Common myeloid progenitor, CD34-positive (primary cell): ENCODE data around the gene FGD4.

Experiments used
- CTCF ChIA-PET: fragments of 350-600 bp; sonication (Branson Sonifier 250); formaldehyde crosslinking; loops from one replicate; lab custom pipeline; 2021; ENCODE audit warnings: antibody characterized with exemption; lab: Charles Lee
- POLR2A ChIA-PET: fragments of 350-600 bp; sonication (Branson Sonifier 250); formaldehyde crosslinking; loops from one replicate; lab custom pipeline; 2021; ENCODE audit warnings: antibody characterized with exemption; lab: Charles Lee
- DNase-seq, 3 donors: peaks; one replicate each; pipeline versions ENCODE4 v3.0.0 to v3.0.0-alpha.2; 2013
- H3K27ac ChIP-seq, 2 experiments: 1 replicate in 1 of 2; 2 replicates in 1 of 2; pipeline ENCODE4 v1.7.0; 2013; ENCODE audit warnings: inconsistent platforms in 2 of 2, low read length in 2 of 2, mild to moderate bottlenecking in 2 of 2, low read depth in 1 of 2, moderate library complexity in 1 of 2; ENCODE audit not compliant: severe bottlenecking in 2 of 2, insufficient read depth in 1 of 2, poor library complexity in 1 of 2
- H3K27me3 ChIP-seq, 5 experiments: replicated peaks in 2 of 5; 1 replicate in 3 of 5; 2 replicates in 2 of 5; pipeline versions ENCODE4 v1.6.1 to v1.7.0; 2013; ENCODE audit warnings: low read length in 4 of 5, mild to moderate bottlenecking in 2 of 5, moderate library complexity in 2 of 5, inconsistent platforms in 1 of 5; ENCODE audit not compliant: insufficient read depth in 5 of 5, control insufficient read depth in 4 of 5
- H3K36me3 ChIP-seq, 4 experiments: 1 replicate in 2 of 4; 2 replicates in 2 of 4; pipeline versions ENCODE4 v1.6.1 to v1.7.0; 2013; ENCODE audit warnings: low read length in 3 of 4, control low read depth in 1 of 4, mild to moderate bottlenecking in 1 of 4; ENCODE audit not compliant: control insufficient read depth in 4 of 4, insufficient read depth in 4 of 4
- H3K4me1 ChIP-seq, 4 experiments: 1 replicate in 3 of 4; 2 replicates in 1 of 4; pipeline versions ENCODE4 v1.6.1 to v1.7.1; 2013; ENCODE audit warnings: low read length in 3 of 4, mild to moderate bottlenecking in 3 of 4, control low read depth in 1 of 4, inconsistent platforms in 1 of 4, moderate library complexity in 1 of 4; ENCODE audit not compliant: control insufficient read depth in 4 of 4, insufficient read depth in 4 of 4; ENCODE audit errors: control extremely low read depth in 1 of 4
- H3K4me3 ChIP-seq, 7 experiments: 1 replicate in 4 of 7; 2 replicates in 3 of 7; pipeline versions ENCODE4 v1.5.1 to v1.7.0; 2013; ENCODE audit warnings: mild to moderate bottlenecking in 7 of 7, low read length in 6 of 7, moderate library complexity in 6 of 7, inconsistent platforms in 2 of 7, low read depth in 2 of 7, control low read depth in 1 of 7; ENCODE audit not compliant: insufficient read depth in 4 of 7, control insufficient read depth in 1 of 7; ENCODE audit errors: extremely low read depth in 1 of 7
- H3K9me3 ChIP-seq, 5 experiments: 1 replicate in 4 of 5; 2 replicates in 1 of 5; pipeline versions ENCODE4 v1.6.1 to v1.7.1; 2013; ENCODE audit warnings: low read length in 4 of 5, mild to moderate bottlenecking in 2 of 5, inconsistent platforms in 1 of 5, low read depth in 1 of 5, moderate library complexity in 1 of 5; ENCODE audit not compliant: control insufficient read depth in 4 of 5, insufficient read depth in 2 of 5; ENCODE audit errors: control extremely low read depth in 1 of 5
- WGBS: methylation state at CpG from one replicate; pipeline ENCODE4 v1.1.5; 2013; ENCODE audit not compliant: insufficient coverage; 5-methylcytosine and 5-hydroxymethylcytosine counted together

Gene FGD4

DNA sequence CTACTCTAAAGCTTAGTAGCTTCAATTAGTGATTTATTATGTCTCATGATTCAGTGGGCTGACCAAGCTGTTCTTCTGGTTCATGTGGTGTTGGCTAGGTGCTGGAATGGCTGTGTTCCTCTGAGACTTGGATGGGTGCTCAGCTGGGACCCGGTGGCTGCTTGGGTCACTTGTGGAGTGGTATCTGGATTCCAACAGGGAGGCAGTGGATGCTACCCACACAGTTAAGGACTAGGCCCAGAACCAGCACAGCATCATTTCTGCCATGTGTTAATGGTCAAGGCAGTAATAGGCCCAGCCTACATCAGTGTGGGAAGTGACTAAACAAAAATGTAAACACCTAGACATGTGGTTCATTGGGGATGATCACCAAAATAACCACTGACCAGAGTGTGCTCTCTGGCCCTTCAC lies 72.2 kb downstream of the FGD4 start:
- DNase-seq: no peak
- 90% methylated on average over 1 of the region's 1 CpG for WGBS
- H3K27me3 ChIP-seq: no peaks in the 10 kb centered on the region
- no peak overlapping the region for H3K27ac ChIP-seq
- ChIA-PET CTCF (no interaction called here), POLR2A (no interaction called here)
- H3K9me3 ChIP-seq: no peaks in the 10 kb centered on the region
- no peak overlapping the region for H3K4me3 ChIP-seq
- H3K4me1 ChIP-seq: peaks cover 7 to 31% (median 17%) of the 10 kb centered on the region in 4 experiments
- H3K36me3 ChIP-seq: no peaks in the 10 kb centered on the region

DNA sequence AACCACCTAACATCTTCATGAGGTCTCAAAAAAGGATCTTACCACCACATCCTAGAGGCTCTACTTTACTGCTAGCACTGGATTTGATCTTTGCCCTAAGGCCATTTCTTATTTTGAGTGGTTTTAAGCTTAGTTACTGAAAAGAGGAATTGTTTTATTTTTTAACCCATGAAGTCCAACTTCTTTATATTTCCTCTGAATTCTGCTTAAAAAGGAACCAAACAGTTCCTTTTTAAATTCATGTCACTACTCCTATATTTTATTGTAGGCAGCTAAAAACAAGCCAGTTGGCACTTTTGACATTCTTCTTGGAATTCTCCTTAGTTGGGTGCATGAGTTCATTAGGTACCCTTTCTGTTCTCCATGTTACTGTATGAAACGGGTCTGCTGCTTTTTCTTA lies 76.4 kb downstream of the FGD4 start:
- DNase-seq: peak in 1 of 3 donors; percentile 20
- Histone ChIP-seq H3K27me3 (no peaks in the 10 kb centered on the region), H3K27ac (no peak overlapping the region), H3K36me3 (no peaks in the 10 kb centered on the region), H3K4me1 (peaks cover 3 to 25% (median 11%) of the 10 kb centered on the region in 4 experiments), H3K9me3 (no peaks in the 10 kb centered on the region), H3K4me3 (no peak overlapping the region)
- CTCF ChIA-PET: interaction anchor here (1.2 to 1.9 kb wide), 2 partner anchors 8 to 20 kb away, joined by 3 to 6 read pairs; no protein-coding TSS in a partner anchor
- no CpG with 5 or more reads among the region's 1 CpG for WGBS
- POLR2A ChIA-PET: no interaction called here

DNA sequence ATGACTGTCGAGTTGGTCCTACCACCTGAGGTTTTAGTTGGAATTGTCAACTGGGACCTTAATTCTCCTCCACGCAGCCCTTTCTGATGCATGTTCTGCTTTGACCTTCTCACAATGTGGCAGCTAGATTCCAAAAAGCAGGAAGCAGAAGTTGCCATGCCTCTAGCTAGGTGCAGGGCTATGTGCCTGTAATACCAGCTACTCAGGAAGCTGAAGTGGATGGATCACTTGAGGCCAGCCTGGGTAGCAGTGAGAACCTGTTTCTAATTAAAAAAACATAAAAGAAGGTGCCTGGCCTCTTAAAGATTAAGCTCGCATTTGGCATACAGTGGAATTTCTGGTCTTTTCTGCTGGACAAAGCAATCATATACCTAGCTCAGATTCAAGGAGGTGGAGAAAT lies 77.1 kb downstream of the FGD4 start:
- 77% methylated on average over 3 of the region's 3 CpGs for WGBS
- no peaks in the 10 kb centered on the region for H3K9me3 ChIP-seq
- CTCF ChIA-PET: interaction anchor here (0.6 to 1.2 kb wide), 3 partner anchors 20 to 59 kb away, joined by 3 read pairs; no protein-coding TSS in a partner anchor
- peak in 1 of 3 donors; percentile 38 for DNase-seq
- H3K36me3 ChIP-seq: no peaks in the 10 kb centered on the region
- H3K27ac ChIP-seq: no peak overlapping the region
- peaks cover 3 to 29% (median 11%) of the 10 kb centered on the region in 4 experiments for H3K4me1 ChIP-seq
- POLR2A ChIA-PET: no interaction called here
- H3K27me3 ChIP-seq: no peaks in the 10 kb centered on the region
- H3K4me3 ChIP-seq: no peak overlapping the region

DNA sequence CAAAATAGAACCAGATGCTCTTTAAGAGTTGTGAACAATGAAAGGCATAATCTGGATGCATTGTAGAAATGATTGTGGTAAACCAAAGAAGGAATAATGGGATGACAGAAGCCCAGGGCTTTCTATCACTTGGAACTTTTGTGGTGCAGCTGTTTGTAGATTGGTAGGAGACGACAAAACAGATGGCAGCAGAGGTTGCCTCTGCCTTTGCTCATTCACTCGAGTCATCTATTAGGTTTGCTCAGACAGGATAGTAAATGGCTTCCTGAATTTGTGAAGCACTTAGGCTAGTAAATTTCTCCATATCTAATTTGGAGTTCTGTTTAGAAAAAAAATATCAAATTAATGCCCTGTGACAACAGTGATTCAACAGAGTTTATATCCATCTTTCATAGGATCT lies 78.4 kb downstream of the FGD4 start:
- H3K27ac ChIP-seq: no peak overlapping the region
- ChIA-PET CTCF (interaction anchor here (0.8 kb wide), 1 partner anchor 79 kb away, joined by 3 read pairs; no protein-coding TSS in a partner anchor), POLR2A (no interaction called here)
- WGBS: 60% methylated on average over 1 of the region's 2 CpGs
- H3K4me3 ChIP-seq: no peak overlapping the region
- H3K9me3 ChIP-seq: no peaks in the 10 kb centered on the region
- DNase-seq: peak in 1 of 3 donors; percentile 22
- H3K36me3 ChIP-seq: no peaks in the 10 kb centered on the region
- H3K27me3 ChIP-seq: no peaks in the 10 kb centered on the region
- H3K4me1 ChIP-seq: peaks cover 8 to 41% (median 18%) of the 10 kb centered on the region in 4 experiments

DNA sequence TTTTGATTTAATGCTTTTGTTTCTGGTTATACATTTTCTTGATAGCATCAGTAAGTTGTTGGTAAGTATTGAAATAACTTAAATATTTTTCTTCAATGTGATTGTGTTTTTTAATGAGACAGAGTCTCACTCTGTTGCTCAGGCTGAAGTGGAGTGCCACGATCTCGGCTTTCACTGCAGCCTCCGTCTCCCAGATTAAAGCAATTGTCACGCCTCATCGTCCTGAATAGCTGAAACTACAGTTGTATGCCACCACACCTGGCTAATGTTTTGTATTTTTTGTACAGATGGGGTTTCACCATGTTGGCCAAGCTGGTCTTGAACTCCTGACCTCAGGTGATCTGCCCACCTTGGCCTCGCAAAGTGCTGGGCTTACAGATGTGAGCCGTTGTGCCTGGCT lies 78.8 kb downstream of the FGD4 start:
- CTCF ChIA-PET: interaction anchor here (0.8 kb wide), 1 partner anchor 12 kb away, joined by 3 read pairs; no protein-coding TSS in a partner anchor
- Histone ChIP-seq H3K36me3 (no peaks in the 10 kb centered on the region), H3K4me3 (no peak overlapping the region), H3K27ac (no peak overlapping the region), H3K27me3 (no peaks in the 10 kb centered on the region), H3K4me1 (peaks cover 11 to 45% (median 22%) of the 10 kb centered on the region in 4 experiments), H3K9me3 (no peaks in the 10 kb centered on the region)
- POLR2A ChIA-PET: no interaction called here
- WGBS: 100% methylated on average over 3 of the region's 7 CpGs
- no peak for DNase-seq

DNA sequence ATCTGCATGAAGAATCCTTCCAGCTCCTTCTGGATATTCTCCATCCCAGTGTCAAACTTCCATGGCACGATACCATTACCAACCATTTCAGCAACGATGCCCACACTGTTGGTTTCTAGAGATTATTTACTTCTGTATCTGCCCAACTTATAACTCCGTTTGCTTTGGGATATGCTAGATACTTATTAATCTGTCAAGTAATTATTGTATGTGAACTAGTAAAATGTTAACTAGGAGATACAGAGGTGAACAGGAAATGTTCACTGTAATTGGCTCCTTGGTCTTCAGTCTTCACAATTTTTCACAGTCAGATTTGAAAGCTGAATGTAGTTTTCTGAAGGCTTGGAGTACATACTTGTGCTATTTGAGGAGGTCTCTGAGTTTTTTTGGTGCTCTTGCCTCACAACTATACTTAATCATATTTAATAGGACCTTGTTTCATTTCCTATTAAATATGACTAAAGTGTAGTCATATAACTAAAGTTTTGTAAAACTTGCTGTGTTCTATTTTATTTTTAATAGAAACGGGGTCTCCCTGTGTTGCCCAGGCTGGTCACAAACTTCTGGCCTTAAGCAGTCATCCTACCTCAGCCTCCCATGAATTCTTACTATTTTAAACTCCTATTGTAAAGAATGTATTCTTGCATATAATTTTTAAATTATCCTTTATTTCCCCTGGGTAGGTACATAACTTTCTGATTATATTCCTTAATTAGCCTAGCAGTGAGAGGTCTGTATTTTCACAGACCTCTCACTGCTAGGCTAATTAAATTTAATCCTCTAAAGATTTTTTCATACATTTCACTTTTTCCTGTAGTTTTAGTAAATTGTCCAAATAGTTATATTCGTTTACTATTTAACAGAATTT lies 79.7 kb downstream of the FGD4 start:
- POLR2A ChIA-PET: no interaction called here
- Histone ChIP-seq H3K4me3 (no peak overlapping the region), H3K27me3 (no peaks in the 10 kb centered on the region), H3K27ac (no peak overlapping the region), H3K4me1 (peaks cover 15 to 55% (median 28%) of the 10 kb centered on the region in 4 experiments), H3K36me3 (no peaks in the 10 kb centered on the region), H3K9me3 (no peaks in the 10 kb centered on the region)
- no CpG with 5 or more reads among the region's 5 CpGs for WGBS
- CTCF ChIA-PET: interaction anchor here (0.8 kb wide), 1 partner anchor 13 kb away, joined by 3 read pairs; no protein-coding TSS in a partner anchor
- no peak for DNase-seq

DNA sequence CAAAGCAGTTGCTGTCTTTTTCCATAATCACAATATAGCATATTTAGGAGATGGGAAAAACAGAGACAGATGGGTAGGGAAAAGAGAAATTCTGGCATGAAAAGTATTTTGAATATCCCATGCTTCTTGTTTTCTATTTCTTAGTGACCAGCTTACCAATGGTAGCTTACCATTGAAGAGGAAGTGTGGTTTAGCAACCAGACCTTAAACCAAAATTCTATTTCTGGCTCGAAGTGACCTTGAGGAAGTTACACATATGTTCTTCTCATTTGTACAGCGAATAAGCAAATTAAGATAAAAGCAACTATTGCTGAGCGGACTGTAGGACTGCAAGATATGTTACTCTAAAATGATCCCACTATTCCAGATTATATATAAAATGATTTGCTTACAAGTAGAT lies 82.9 kb downstream of the FGD4 start:
- Histone ChIP-seq H3K27me3 (no peaks in the 10 kb centered on the region), H3K36me3 (no peaks in the 10 kb centered on the region), H3K4me1 (peaks cover 9 to 52% (median 23%) of the 10 kb centered on the region in 4 experiments), H3K4me3 (peak overlapping the region in 3 of 7 experiments; percentile 33 to 56 (median 54)), H3K27ac (no peak overlapping the region), H3K9me3 (no peaks in the 10 kb centered on the region)
- ChIA-PET POLR2A (no interaction called here), CTCF (no interaction called here)
- WGBS: 0% methylated on average over 1 of the region's 3 CpGs
- DNase-seq: peak; percentile 22 to 80 (median 76)
